Stimulated activated CD4-positive, alpha-beta T cell treated with anti-CD3 and anti-CD28 coated beads, TNF-alpha, amount 100 ng/mL, for 48 hours (primary cell): ENCODE data around the gene KLRF2.
"Not testable (repeated sequence)": the region's sequence is repeated elsewhere in the genome, so short reads cannot be mapped to it uniquely, and the experiment has no call there.

Experiments used
- DNase-seq, 3 donors: peaks; one replicate each; pipeline ENCODE4 v3.0.0-alpha.2; 2020; ENCODE audit warnings: low read depth in 3 of 3

KLRF2 gene, protein sequence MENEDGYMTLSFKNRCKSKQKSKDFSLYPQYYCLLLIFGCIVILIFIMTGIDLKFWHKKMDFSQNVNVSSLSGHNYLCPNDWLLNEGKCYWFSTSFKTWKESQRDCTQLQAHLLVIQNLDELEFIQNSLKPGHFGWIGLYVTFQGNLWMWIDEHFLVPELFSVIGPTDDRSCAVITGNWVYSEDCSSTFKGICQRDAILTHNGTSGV

DNA sequence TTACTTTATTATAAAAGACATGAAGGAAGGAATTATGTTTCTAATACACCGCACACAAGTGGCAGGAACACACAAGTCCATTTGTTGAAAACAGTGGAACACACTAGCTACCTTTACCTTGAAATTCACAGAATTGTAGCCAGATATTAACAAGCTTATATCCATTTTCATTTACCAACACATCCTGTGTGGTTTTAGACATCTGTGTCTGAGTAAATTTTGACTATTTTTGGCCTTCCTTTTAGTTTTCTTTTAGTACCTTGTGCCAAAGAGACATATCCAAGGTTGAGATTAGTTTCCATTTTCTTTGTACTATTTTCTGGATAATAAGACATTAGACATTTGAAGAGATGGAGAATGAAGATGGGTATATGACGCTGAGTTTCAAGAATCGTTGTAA, at the start of gene KLRF2:
Gene KLRF2 (plus strand): TSS at position 244 of the 400 bp plus-strand sequence. CDS start 107 bp downstream, at position 351.
- no peak for DNase-seq

DNA sequence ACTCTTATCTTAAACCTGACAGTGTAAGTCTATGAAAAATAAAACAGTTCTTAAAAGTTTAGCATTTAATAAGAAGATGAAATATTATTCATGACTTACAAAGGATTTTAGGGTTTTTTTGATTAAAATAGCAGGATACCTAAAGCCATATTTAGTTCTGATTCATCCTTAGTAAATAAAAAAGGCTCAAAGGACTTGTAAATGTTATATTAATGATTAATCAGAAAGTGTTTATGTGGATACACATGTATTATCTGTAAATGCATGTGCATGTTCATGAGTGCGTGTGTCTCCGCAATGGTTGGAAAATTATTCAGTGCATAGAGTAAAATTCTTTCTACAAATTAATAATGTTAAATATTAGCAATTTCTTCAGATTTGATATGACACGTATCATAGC, 49.6 kb upstream of the KLRF2 start:
- no peak for DNase-seq

DNA sequence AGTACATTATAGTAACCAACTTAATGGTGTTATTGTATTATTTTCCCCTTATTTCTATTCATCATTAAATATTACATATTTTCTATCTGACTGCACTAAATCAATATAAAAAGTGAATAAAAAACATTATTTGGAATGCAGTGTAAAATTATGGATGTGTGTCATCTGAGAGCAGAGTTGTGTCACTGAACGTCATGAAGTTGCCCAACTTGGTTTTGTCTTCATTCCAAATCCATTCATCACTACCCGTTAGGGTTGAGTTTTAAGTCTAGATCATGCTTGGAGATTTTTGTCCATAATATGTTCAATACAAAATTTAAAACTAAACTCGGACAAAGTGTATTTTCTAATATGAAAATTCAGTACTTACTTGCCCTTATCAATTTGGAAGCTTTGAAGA, 37.9 kb upstream of the KLRF2 start:
- DNase-seq: no peak

DNA sequence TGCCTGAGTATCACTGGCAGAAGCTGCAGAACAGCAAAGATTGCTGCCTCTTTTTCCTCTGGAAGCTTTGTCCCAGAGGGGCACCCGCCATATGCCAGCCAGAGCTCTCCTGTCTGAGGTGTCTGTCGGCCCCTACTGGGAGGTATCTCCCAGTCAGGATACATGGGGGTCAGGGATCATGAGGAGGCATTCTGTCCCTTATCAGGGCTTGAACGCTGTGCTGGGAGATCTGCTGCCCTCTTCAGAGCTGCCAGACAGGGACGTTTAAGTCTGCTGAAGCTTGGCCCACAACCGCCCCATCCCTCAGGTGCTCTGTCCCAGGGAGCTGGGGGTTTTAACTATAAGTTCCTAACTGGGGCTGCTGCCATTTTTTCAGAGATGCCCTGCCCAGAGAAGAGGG, 32.4 kb upstream of the KLRF2 start:
- DNase-seq: no peak

DNA sequence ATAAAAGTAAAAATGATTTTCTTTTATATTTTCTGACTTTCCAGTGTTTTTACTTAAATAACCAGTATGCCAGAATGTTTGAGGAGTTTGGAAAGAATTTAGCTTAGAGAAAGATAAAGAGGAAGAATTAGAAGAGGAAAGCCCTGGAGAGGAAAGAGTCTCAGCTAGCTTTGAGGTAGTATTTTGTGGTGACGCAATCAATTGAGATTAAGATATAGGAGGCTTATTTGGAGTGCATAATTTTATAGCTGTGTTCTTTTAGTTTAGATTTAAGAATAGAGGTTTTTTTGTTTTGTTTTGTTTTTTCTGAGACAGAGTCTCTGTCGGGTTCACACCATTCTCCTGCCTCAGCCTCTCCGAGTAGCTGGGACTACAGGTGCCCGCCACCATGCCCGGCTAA, 30.2 kb upstream of the KLRF2 start:
- no peak for DNase-seq

DNA sequence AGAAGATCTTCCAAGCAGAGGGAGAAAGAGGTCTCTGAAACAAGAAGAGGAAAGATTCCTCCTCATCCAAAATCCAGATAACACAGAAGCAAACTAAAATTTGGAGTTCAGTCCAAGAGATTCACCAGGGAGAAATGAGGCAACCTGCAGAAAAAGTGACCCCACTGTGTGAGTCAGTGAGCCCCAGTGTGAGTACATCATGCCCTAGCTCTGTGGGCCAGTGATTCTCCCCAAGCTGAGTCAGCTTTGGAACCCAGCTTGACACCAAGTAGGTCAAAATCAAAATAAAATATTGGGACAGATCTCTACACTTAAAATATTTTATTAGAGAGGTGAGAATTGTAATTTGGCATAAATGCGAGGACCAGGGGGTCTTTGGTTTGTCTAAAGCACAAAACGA, 29.4 kb upstream of the KLRF2 start:
- DNase-seq: no peak

DNA sequence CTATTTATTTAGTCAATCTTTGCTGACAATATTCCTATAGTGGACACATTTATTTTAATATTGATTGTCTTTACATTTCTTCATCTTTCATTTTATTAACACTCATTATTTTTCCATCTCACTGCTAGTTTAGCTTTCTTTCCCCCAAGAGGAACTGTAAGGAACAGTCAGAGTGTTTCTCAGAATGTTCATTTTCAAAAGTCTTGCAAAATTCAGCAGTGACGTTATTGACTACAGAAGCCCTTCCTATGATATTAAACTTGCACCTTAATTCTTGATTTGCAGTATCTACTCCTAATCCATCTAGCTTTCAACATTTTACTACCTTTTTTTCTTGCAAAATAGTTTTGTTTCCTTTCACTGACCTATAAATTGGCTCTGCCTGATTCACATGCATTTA, 25.1 kb upstream of the KLRF2 start:
- no peak for DNase-seq

DNA sequence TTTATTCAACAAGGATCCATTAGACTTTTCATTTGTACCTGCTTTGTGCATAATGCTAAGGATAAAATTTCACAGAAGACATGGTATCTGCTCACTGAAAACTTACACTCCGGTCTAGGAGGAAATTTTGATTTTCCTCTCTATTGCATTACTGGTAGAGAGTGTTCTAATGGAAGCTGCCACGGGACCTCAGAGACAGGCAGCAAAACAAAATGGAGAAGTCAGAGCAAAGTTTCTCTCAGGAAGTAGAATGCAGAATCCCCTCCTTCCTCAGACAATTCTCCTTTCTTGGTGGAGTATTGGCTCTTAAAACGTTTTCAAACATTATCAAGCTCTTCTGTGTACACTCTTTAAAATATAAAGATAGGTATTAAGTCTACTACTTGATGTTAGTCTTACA, 24.4 kb upstream of the KLRF2 start:
- DNase-seq: no peak

DNA sequence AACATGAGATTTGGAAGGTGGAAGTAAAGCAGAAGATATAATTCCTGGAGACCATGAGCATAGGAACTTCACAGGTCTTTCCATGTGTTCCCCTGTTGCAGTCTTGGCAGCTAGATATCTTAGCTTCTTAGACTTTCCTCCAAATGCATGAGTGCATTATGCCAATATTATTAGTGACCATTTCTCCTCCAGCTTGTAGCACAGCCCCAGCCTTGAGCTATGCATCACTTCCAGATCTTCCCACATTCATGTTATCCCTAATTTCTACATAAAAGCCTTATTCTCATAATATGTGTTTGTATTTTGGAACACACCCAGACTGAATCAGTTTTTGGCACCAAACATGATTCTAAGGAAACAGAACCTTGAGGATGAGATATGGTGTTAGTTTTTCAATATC, 23.2 kb upstream of the KLRF2 start:
- no peak for DNase-seq

DNA sequence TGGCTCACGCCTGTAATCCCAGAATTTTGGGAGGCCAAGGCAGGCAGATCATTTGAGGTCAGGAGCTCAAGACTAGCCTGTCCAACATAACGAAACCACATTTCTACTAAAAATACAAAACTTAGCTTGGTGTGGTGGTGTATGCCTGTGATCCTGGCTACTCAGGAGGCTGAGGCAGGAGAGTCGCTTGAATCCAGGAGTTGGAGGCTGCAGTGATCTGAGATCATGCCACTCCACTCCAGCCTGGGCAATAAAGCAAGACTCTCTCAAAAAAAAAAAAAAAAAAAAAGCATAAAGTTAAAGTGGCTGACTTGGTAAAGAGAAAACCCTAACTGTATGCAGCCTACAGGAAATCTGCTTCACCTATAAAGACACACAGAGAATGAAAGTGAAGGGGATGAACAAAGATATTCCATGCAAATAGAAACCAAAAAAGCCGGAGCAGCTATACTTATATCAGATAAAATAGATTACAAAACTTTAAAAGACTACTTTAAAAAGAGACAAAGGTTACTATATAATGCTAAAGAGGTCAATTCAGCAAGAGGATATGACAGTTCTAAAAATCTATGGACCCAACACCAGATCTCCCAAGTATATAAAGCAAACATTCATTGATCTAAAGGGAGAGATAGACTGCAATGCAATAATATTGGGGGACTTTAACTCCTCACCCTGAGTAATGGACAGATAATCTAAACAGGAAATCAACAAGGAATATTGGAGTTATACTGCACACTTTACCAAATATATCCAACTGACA, 16.2 kb upstream of the KLRF2 start:
- DNase-seq: no peak

DNA sequence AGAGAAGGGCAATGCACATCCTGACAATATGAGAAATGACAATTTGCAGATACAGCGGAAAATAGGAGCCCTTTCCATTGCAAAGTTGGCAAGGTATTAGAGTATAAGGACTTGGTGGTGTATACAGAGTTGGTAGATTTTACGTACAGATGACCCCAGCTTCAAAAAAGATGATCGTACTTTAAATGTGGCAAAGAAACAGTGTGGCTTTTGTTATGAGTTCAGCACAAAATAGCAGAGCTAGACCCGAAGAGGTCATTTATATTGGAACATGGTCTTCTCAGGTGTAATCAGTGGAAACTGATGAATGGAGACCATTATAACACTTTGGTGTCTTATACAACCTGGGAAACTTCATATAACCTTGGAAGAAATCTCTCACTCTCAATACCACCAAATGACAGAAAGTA, 14.4 kb upstream of the KLRF2 start:
- no peak for DNase-seq

DNA sequence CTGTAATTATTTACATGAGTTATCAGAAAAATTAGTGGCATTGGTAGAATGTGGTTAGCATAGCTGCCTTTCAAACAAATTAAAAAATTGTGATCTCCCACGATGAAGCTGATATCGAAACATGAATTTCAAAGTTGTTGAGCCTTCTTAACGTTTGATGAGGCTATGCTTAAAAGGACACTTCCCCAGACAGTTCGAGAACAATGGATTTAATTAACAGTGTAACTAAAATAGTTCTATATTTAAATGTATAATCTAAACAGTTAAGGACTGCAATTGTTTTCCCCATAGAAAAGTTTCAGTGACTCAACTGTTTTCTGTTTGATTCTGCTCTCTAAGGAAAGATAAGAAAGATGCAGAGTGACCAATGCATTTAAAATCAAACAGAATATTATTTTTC, 13.8 kb upstream of the KLRF2 start:
- no peak for DNase-seq

DNA sequence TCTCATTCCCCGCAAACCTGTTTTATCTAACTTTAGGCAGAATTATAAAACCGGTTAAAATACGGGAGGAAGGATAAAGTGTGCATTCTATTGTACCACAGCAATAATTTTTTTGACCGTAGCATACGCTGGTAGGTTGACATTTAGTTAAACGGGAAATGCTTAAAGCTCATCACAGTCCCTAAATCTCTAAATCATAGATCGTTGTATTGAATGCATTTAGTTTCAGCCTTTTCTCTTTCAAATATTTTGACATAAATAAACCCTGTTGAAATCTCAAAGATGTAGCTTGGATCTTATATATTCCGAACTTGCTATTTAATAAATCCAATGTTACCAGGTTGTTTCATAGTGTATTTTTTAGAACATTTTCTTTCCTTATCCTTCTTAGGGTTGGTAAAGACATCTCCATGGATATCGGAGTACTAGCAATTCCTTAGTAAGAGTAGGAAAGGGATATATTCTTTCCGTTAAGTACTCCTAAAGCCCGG, 12.9 kb upstream of the KLRF2 start:
- DNase-seq: no peak

DNA sequence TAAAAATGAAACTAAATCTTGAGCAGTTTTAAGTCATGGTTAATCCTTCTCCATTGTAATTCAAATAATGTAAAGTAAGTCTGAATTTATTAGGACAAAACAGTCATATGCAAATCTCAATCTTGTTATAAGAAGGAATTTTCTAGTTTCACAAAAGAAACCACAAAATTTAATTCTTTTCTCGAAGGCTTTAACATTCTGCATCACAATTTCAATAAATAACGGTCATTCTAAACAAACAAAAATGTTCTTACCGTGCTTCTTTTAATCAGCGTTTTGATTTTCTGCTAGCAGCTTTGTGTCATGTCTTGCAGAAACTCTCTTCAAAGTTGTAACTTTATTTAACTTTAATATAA, 12.4 kb upstream of the KLRF2 start:
- no peak for DNase-seq

DNA sequence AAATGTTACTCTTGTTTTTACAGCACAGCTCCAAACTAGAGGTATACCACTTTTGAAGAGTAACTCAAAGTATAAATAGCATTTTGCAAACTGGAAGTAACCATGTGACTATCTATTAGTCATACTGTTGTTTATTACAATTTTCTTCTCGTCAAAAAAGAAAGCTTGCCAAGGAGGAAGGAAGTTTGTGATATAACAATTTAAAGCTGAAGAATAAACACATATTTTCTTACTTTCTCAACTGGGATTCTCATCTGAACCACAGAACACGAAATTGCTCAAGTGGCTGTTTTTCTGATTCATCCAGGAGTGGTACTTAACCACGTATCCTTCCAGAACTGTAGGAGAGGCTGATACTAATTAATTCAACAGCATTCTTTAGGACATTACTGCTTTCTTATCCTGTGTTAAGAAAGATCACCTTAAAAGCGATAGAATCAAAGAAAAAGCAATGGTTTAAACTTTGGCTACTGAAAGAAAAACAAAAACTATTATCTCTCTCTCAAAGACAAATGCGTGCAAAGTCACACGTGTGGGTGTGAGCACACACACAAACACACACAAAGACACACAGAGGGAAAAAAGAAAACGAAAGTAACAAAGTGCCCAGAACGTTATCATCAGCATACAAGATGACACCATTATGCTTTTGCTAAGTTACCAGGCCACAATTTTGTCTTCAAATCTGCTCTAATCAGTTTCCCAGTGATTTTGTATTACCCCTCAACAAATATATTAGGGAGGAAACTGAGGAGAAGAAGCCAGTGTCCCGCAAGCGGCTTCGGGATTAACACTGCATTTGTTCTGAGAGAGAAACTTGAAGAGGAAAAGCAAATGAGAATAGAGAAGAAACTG, 11.8 kb upstream of the KLRF2 start, which contains the start of gene CLEC2B:
Gene CLEC2B (minus strand): TSS at position 48 of the 855 bp plus-strand sequence.
- no peak for DNase-seq

DNA sequence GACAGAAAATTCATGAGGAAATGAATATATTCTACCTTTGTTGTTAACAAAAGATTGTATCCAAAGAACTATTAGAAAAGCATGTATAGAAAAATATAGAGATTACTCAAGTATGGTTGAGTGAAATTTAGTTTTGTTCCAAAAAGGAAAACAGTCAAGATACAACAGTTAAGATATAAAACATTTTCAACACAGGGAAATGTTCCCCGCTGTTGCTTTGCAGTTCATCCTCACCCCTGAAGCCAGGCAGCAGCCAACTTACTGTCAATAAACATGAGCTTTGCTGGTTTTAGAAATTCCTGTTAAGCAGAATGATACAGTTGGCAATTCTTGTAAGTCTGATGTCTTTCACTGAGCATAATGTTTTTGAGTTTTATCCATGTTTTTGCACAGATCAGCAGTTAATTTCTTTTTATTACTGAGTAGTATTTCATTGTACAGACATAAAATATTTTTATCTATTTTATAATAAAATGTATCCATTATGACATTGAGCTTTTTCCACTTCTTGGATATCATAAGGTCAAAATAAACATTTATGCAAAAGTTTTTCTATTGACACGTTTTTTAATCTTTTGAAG, 10.9 kb upstream of the KLRF2 start:
- no peak for DNase-seq

DNA sequence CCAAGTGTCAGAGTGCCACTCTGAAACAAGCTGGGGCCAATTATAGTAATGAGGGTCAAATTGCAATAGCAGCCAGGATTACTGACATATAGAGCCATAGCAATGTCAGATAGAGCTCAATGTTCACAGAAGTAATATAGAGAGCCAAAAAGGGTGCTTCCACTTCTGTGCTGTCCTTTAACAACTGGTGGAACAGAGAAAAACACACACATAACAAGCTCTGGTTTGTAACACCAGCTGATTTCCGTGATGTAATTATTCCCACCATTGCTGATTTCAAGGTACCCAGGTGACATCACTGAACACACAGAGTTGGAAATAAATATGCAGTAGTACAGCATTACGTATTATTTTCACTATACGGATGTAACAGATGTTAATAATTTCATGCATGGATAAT, 9.1 kb upstream of the KLRF2 start:
- no peak for DNase-seq

DNA sequence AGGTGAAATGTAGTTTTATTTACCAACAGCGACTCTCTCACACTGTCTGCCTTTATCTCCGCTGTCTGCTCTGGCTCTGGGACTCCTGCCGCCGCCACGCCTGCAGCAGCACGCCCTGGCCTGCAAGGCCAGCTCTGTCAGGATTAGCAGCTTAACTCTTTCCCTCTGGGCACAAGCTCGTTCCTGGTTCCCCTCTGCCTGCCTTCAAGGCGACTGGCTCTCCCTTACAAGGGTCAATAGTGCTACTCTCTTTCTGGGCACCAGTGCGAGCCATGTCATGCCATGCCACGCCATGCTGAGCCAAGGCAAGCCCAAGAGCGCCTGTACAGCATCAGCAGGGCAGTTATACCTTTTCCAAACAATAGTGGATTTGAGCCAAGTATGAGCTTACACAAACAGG, 8.5 kb upstream of the KLRF2 start:
- DNase-seq: no peak

DNA sequence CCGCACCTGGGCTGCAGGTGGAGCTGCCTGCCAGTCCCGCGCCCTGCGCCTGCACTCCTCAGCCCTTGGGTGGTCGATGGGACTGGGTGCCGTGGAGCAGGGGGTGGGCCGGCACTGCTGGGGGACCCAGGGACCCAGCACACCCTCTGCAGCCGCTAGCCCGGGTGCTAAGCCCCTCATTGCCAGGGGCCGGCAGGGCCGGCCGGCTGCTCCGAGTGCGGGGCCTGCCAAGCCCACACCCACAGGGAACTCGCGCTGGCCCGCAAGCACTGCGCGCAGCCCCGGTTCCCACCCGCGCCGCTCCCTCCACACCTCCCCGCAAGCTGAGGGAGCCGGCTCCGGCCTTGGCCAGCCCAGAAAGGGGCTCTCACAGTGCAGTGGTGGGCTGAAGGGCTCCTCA, 5.2 kb upstream of the KLRF2 start:
- not testable (repeated sequence) for DNase-seq

DNA sequence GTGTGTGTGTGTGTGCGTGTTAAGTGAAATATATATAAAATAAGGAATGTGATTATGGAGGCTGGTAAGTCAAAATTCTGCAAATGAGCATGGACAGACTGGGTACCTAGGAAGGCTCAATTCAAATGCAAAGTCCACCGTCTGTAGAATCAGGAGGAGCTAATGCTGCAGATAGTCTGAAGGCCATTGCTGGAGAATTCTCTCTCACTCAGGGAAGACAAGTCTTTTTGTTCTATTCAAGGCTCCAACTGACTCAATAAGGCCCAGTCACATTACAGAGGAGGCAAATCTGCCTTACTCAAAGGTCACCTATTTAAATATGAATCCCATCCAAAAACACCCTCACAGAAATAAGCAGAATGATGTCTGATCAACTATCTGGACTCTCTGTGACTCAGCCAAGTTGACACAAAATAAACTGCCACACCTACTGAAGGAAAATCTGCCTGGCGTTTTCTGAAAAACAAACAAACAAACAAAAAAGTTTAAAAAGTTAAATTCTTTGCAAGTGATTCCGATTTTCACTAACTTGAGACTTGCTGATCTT, 684 bp upstream of the KLRF2 start:
- DNase-seq: no peak

DNA sequence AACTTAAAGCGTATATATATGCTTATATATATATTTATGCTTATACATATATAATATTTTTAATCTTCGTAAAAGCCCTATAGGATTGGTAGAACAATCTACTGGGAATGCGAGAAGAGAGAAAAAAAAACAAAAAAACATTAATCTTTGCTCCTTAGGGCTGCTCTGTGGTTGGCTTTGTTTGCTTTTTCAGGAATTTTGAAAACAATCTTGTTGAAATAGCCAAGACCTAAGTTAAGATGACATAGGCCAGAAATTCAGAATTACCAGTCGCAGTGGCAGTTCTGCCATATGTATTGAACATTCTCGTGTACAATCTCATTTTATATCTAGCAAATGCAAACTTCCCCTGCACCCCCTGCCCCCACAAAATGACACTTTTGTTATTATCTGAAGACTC, 699 bp downstream of the KLRF2 start:
- DNase-seq: no peak

DNA sequence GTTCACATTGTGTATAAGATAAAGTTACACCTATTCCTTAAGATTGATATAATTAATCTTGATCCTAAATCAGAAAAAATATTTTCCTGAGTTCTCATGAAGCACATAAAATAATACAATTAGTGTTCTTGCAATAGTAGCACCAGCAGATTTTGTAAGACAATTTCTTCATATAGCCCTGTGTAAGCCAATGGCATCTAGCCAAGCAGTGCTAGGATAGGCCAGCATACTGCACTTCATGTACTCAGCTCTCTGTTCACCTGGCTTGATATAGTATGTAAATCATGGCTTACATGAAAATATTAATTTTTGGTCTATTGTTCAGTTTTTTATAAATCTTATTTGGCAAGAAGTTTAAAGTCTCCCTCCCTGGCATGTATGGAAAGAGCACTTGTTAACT, 1.9 kb downstream of the KLRF2 start:
- DNase-seq: no peak
